Transverse colon (tissue), 4 donors: Measurements from ENCODE around the gene ZNF143. TPM values are rescaled to one million over a fixed set of nuclear protein-coding genes. Genes with fewer than 3 reads are reported as not detected.

Experiments used
- DNase-seq: peaks from one replicate; pipeline ENCODE4 v3.0.0-alpha.2; 2019
- H3K27ac ChIP-seq, 4 donors: fragments of 200-600 bp; sonication (generic); 2 replicates each; pipeline ENCODE4 v1.5.1; 2016 to 2018; ENCODE audit warnings: inconsistent platforms in 4 of 4
- H3K27me3 ChIP-seq: fragments of 200-600 bp; sonication (generic); 2 replicates; pipeline ENCODE4 v1.5.1; 2017; ENCODE audit warnings: inconsistent platforms
- H3K36me3 ChIP-seq, 4 donors: fragments of 200-600 bp; sonication (generic); 2 replicates each; pipeline ENCODE4 v1.5.1; 2017 to 2019; ENCODE audit warnings: inconsistent platforms in 4 of 4
- H3K4me1 ChIP-seq, 4 donors: fragments of 200-600 bp; sonication (generic); 2 replicates each; pipeline ENCODE4 v1.5.1; 2017 to 2020; ENCODE audit warnings: inconsistent platforms in 4 of 4
- H3K4me3 ChIP-seq, 4 donors: fragments of 200-600 bp; sonication (generic); 1 replicate in 1 of 4; 2 replicates in 3 of 4; pipeline versions ENCODE4 v1.5.1 to v1.6.1; 2017 to 2019; ENCODE audit warnings: inconsistent platforms in 4 of 4
- H3K9me3 ChIP-seq, 2 donors: fragments of 200-600 bp; sonication (generic); 2 replicates each; pipeline ENCODE4 v1.5.1; 2017 to 2019; ENCODE audit warnings: inconsistent platforms in 2 of 2
- EP300 ChIP-seq: sonication (generic); formaldehyde crosslinking; IDR thresholded peaks from one replicate; pipeline ENCODE4 v1.6.1; 2017; ENCODE audit warnings: antibody characterized with exemption, low read depth
- POLR2A ChIP-seq: fragments of 450-650 bp; IDR thresholded peaks from one replicate; pipeline ENCODE4 v1.6.1; 2016; ENCODE audit warnings: antibody characterized with exemption, mild to moderate bottlenecking, moderate library complexity
- POLR2AphosphoS5 ChIP-seq, 3 donors: sonication (generic); formaldehyde crosslinking; IDR thresholded peaks; one replicate each; pipeline ENCODE4 v1.6.1; 2016; ENCODE audit warnings: antibody characterized with exemption in 3 of 3
- WGBS, 2 donors: methylation state at CpG; one replicate each; pipeline ENCODE4 v1.1.5; 2018; ENCODE audit warnings: low coverage in 1 of 2; 5-methylcytosine and 5-hydroxymethylcytosine counted together
- in situ Hi-C, 4 donors: fragments of 200-750 bp; cut with MboI; loops; one replicate each; pipeline versions ENCODE4 v1.15.0 to v1.15.1; 2017; ENCODE audit warnings: low sequenced_read_pairs in 3 of 4, low pct_ligation_motif_present in 1 of 4, low pct_unique_long_range_greater_than_20kb in 1 of 4
- intact Hi-C: fragments of 100-400 bp; cut with DNase I; formaldehyde crosslinking; loops from one replicate; pipeline ENCODE4 v1.15.1; 2023; ENCODE audit warnings: low total_unique reads
- total RNA-seq, 4 donors: library from RNA; depleted of rRNA; stranded (reverse); fragments of >200 nt; gene quantifications; one replicate each; pipeline ENCODE4 v1.1.0, GENCODE V29; 2016
- TF ChIP-seq, protein P1 (sequence below), 5 experiments: fragments of 200-600 bp in 3 of 5; fragments of 450-650 bp in 2 of 5; sonication (generic) in 3 of 5; IDR thresholded peaks; 1 replicate in 2 of 5; 2 replicates in 3 of 5; pipeline ENCODE4 v1.5.1; 2016 to 2017; ENCODE audit warnings: antibody characterized with exemption in 5 of 5, inconsistent platforms in 3 of 5, mild to moderate bottlenecking in 2 of 5, moderate library complexity in 1 of 5

The ZNF143 gene
- total RNA-seq, 4 donors from 2014 or later, result 6.6 to 21.8 (median 14.3) TPM

DNA sequence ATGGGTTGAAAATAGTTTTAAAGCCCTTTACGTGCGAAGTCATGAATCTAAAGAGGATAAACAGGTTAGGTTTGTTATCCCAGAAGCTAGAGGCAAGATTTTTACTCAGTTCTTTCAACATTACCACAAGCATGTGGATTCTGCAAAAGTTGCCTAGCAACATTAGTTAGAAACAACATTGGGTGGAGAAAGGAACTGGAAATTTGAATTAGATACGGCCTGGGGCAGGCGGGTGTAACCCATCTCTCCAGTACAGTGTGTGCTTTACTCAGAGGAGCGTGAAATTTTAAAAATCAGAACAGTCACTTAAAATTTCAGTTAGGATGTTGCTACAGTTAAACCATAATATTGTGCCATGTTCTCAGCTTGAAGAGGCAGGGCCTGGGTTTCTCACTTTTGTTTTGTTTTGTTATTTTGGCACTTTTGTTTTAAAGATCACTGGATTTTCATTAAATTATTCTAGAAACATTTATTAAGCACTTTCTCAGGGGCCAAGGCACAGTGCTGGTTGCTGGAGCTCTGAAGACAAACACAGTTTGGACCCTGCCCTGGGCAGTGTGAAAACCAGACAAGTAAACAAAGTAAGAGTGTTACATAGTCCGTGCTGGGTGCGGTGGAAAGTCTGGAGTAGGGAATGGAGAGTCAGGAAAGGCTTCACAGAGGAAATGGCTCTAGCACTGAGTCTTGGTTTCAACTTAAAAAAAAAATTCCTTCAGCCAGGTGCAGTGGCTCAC, 108.2 kb downstream of the ZNF143 start:
- H3K36me3 ChIP-seq, result no peaks in the 10 kb centered on the region
- WGBS, 2 donors, result 10 to 17% methylated on average over 7 of the region's 7 CpGs
- H3K4me3 ChIP-seq, result peak overlapping the region in 3 of 4 donors; percentile 9 to 36 (median 18)
- H3K4me1 ChIP-seq, result peaks cover 35 to 67% (median 48%) of the 10 kb centered on the region in 4 donors
- peak overlapping the region; percentile 87 to 98 (median 95) for H3K27ac ChIP-seq
- peak; percentile 63 for TF ChIP-seq POLR2A
- TF ChIP-seq EP300, result peak; percentile 46
- TF ChIP-seq, protein P1, sequence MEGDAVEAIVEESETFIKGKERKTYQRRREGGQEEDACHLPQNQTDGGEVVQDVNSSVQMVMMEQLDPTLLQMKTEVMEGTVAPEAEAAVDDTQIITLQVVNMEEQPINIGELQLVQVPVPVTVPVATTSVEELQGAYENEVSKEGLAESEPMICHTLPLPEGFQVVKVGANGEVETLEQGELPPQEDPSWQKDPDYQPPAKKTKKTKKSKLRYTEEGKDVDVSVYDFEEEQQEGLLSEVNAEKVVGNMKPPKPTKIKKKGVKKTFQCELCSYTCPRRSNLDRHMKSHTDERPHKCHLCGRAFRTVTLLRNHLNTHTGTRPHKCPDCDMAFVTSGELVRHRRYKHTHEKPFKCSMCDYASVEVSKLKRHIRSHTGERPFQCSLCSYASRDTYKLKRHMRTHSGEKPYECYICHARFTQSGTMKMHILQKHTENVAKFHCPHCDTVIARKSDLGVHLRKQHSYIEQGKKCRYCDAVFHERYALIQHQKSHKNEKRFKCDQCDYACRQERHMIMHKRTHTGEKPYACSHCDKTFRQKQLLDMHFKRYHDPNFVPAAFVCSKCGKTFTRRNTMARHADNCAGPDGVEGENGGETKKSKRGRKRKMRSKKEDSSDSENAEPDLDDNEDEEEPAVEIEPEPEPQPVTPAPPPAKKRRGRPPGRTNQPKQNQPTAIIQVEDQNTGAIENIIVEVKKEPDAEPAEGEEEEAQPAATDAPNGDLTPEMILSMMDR (IDR thresholded peaks at IDR 0.05), result no peak
- TF ChIP-seq POLR2AphosphoS5 (IDR thresholded peaks at IDR 0.05), result peak; percentile 12 to 80 (median 75)
- H3K27me3 ChIP-seq, result no peaks in the 10 kb centered on the region
- H3K9me3 ChIP-seq, result no peaks in the 10 kb centered on the region
- in situ Hi-C loops, result no loop called here
- DNase-seq, result peak; percentile 86
- intact Hi-C loops, result no loop called here

GRCh38 chr11:9569588-9570164, 108.9 kb downstream of the ZNF143 start:
- Histone ChIP-seq H3K27me3 (no peaks in the 10 kb centered on the region), H3K4me3 (peak overlapping the region in 1 of 4 donors; percentile 36), H3K27ac (peak overlapping the region; percentile 87 to 98 (median 95)), H3K36me3 (no peaks in the 10 kb centered on the region), H3K4me1 (peaks cover 35 to 67% (median 48%) of the 10 kb centered on the region in 4 donors), H3K9me3 (no peaks in the 10 kb centered on the region)
- in situ Hi-C loops, result no loop called here
- DNase-seq, result no peak
- TF ChIP-seq POLR2A (no peak), EP300 (no peak), POLR2AphosphoS5 (IDR thresholded peaks at IDR 0.05) (no peak)
- TF ChIP-seq, protein P1 (IDR thresholded peaks at IDR 0.05), result no peak
- WGBS, 2 donors, result 37 to 66% methylated on average over 2 to 5 of the region's 5 CpGs
- intact Hi-C loops, result loop anchor here (5.0 kb wide), 1 partner anchor 42 kb away; no protein-coding TSS in a partner anchor

DNA sequence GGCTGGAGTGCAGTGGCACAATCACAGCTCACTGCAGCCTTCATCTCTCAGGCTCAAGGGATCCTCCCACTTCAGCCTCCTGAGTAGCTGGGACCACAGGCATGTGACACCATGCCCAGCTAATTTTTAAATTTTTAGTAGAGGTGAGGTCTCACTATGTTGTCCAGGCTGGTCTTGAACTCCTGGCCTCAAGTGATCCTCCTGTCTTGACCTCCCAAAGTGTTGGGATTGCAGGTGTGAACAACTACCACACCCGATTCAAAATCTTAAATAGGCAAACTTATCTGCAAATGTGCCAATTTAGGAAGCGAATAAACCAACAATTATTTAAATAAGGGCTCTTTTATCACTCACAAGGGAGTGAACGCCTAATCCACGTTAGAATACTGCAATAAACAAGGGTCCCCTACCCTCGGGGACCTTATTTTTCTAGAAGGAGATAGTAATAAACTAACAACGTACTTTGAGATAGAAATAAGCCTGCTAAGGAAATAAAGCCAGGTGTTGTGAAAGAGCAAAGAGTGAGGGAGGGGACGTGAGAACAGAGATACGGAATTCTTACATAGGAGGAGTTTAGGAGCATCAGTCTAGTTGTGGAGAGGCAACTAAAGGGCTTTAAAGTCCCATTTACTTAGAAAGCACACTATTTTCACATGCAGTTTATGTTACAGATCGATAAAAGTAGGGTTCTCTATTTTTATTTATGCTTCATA, 109.7 kb downstream of the ZNF143 start:
- H3K27ac ChIP-seq, result peak overlapping the region; percentile 87 to 98 (median 95)
- intact Hi-C loops, result loop anchor here (5.0 kb wide), 1 partner anchor 43 kb away; no protein-coding TSS in a partner anchor
- no peak for DNase-seq

More for the DNA sequence above, 109.7 kb downstream of the ZNF143 start:
- no peaks in the 10 kb centered on the region for H3K27me3 ChIP-seq
- no peaks in the 10 kb centered on the region for H3K9me3 ChIP-seq
- no peak overlapping the region for H3K4me3 ChIP-seq
- H3K4me1 ChIP-seq, result peaks cover 32 to 64% (median 47%) of the 10 kb centered on the region in 4 donors
- 51 to 65% methylated on average over 9 of the region's 9 CpGs for whole genome bisulfite sequencing, 2 donors
- no peaks in the 10 kb centered on the region for H3K36me3 ChIP-seq
- TF ChIP-seq, protein P1 (IDR thresholded peaks at IDR 0.05), result no peak
- TF ChIP-seq EP300 (no peak), POLR2A (no peak), POLR2AphosphoS5 (IDR thresholded peaks at IDR 0.05) (no peak)
- in situ Hi-C loops, result no loop called here
